HS-27A (cell line): ENCODE results near the gene PYCR2.
A peak's percentile ranks its signal among the peaks of the same experiment; 100 is the strongest.
"Not testable (repeated sequence)": the region's sequence is repeated elsewhere in the genome, so short reads cannot be mapped to it uniquely, and the experiment has no call there.

Source experiments
- DNase-seq: peaks from one replicate; pipeline ENCODE4 v3.0.0-alpha.2; 2012; ENCODE audit warnings: low read depth, missing footprints

The PYCR2 gene

GRCh38 chr1:225923692-225924555 lies at the start of gene PYCR2:
TSS of gene PYCR2 (minus strand) at chr1:225924250. CDS start at chr1:225924110, 140 bp downstream.
- DNase-seq, result peak; percentile 77

GRCh38 chr1:225973158-225973557 lies 49.1 kb upstream of the PYCR2 start:
- DNase-seq, result no peak

GRCh38 chr1:225972344-225973152 lies 48.5 kb upstream of the PYCR2 start:
- DNase-seq, result no peak

GRCh38 chr1:225970592-225971157 lies 46.6 kb upstream of the PYCR2 start:
- DNase-seq, result not testable (repeated sequence)

- not testable (repeated sequence) for DNase-seq
Measured at GRCh38 chr1:225969751-225970150, 45.7 kb upstream of the PYCR2 start.

GRCh38 chr1:225965231-225965630 lies 41.2 kb upstream of the PYCR2 start:
- DNase-seq, result no peak

- DNase-seq, result no peak
Measured at GRCh38 chr1:225963735-225964530, 39.9 kb upstream of the PYCR2 start.

GRCh38 chr1:225962440-225962975 lies 38.5 kb upstream of the PYCR2 start:
- DNase-seq, result no peak

GRCh38 chr1:225961659-225962439 lies 37.8 kb upstream of the PYCR2 start:
- no peak for DNase-seq

- DNase-seq, result no peak
Measured at GRCh38 chr1:225958041-225958440, 34.0 kb upstream of the PYCR2 start.

GRCh38 chr1:225954753-225955152 lies 30.7 kb upstream of the PYCR2 start:
- no peak for DNase-seq

GRCh38 chr1:225953315-225953714 lies 29.3 kb upstream of the PYCR2 start:
- DNase-seq, result no peak

- no peak for DNase-seq
Measured at GRCh38 chr1:225950905-225951497, 27.0 kb upstream of the PYCR2 start.

GRCh38 chr1:225949041-225949440 lies 25.0 kb upstream of the PYCR2 start:
- no peak for DNase-seq

- DNase-seq, result no peak
Measured at GRCh38 chr1:225946803-225947202, 22.8 kb upstream of the PYCR2 start.

- DNase-seq, result no peak
Measured at GRCh38 chr1:225946082-225946620, 22.1 kb upstream of the PYCR2 start.

GRCh38 chr1:225945564-225945963 lies 21.5 kb upstream of the PYCR2 start:
- no peak for DNase-seq

- DNase-seq, result no peak
Measured at GRCh38 chr1:225944951-225945350, 20.9 kb upstream of the PYCR2 start.

- no peak for DNase-seq
Measured at GRCh38 chr1:225944387-225944786, 20.3 kb upstream of the PYCR2 start.

GRCh38 chr1:225943582-225943981 lies 19.5 kb upstream of the PYCR2 start:
- no peak for DNase-seq
